HT-29 (cell line): Measurements from ENCODE around the gene SSRP1. TPM values are rescaled to one million over a fixed set of nuclear protein-coding genes. Genes with fewer than 3 reads are reported as not detected.

Experiments used
- DNase-seq: peaks from one replicate; pipeline ENCODE4 v3.0.0-alpha.2; 2015; ENCODE audit warnings: low spot score
- total RNA-seq: library from RNA; depleted of rRNA; stranded (reverse); fragments of >200 nt; shearing (Covaris generic); gene quantifications from 2 replicates; pipeline ENCODE4 v1.2.3, GENCODE V29; 2014

SSRP1 gene
- total RNA-seq, 1 experiment from 2014 or later, result 181 TPM

DNA sequence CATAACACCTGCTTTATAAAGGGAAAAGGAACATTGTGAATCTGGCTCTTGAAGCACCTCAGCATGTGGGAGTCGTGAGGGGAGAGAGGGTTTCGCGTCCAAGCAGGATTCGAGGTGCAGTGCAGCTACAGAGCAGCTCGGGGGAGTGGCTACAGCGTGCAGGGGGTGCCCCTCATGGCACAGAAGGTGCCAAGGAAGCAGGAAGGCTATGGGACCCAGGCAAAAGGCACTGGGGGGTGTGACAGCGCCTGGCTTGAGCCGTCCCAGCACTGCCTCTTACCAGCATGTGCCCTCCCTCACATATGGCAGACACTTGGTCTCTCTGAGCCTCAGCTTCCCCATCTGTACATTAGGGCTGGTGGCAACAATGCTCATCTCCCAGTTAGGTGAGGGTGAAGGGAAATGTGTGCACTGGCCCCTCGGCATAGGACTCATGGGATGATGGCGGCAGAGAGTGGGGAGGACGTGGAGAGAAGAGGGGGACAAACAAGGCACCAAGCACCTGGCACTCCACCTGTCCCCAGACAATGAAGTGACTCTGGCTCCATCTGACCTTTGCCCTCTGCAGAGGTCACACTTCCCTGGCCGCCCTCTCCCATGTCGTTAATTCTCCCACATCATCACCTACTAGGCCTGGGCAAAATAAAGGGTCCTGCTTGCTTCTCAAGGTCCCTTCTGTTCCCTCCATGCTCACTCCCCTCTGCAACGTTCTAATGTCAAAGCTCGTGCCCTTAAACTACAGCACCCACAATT lies 21.3 kb downstream of the SSRP1 start:
- no peak for DNase-seq

DNA sequence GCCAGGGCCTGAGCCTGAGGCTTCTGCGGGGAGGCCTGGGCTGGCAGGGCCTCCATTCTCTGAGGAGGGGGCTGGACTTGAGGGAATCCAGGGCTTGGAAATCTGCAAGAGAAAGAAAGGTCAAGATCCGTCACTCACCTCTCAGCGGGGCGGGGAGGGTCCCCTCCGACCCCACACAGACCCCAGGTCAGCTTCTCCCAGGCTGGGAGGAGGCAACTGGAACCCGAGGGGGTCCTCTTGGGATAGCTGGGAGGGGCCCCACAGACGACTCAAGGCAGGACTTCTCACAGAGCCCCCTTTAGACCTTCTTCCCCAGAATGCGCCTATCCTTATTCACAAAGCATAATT lies 21.9 kb downstream of the SSRP1 start:
- no peak for DNase-seq

DNA sequence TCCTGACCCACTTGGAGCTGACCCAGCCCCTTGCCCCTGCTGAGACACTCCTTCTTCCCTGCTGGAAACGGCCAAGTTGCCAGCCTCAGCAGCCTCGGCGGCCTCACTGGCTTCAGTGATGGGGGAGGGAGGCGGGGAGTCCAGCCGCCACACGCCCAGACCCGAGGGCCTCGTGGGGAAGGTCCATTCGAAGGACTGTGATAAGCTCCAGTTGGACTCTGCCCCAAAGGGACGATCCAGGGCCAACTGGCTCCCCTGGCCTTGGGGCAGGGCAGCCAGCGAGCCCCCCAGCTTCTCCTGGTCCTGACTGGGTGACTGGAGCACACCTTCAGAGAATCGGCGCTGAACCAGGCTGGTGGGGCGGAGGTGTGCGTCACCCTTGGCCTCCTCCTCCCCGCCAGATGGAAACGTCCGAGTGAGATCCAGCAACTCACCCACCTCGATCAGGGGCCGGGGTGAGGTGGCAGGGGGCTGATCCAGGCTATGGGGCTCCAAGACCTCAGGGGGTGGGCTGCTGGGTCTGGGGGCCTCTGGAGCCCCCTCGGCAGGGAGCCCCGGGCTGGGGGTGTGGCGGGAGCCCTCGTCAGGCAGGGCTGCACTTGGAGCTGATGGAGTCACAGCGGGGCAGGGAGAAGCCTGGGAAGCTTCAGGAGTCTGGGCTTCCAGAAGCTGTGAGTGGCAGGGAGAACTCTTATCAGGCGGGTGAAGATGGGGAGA lies 22.5 kb downstream of the SSRP1 start:
- DNase-seq, result no peak

DNA sequence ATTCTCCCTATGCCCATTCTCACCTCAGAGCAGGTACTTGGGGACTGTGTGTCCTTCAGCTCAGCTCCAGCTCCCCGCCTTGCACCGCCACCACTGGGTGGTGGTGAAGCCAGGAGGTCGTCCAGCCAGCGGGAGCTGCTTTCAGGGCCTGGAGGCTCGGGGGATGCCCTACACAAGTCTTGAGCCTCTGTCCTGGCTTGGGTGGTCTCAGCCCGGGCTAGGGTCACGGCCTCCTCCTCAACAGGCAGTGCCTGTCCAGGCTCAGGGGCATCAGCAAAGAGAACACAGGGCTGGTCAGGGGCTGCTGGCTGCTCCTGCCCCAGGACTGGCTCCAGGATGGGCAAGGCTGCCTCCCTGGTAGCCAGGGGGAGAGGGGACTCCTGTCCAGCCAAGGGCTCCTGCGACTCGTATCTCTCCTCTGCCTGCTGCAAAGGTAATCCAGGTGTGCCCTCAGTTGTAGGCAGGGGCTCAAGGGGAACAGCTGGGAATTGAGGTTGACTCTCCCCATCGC lies 23.1 kb downstream of the SSRP1 start:
- peak; percentile 36 for DNase-seq

DNA sequence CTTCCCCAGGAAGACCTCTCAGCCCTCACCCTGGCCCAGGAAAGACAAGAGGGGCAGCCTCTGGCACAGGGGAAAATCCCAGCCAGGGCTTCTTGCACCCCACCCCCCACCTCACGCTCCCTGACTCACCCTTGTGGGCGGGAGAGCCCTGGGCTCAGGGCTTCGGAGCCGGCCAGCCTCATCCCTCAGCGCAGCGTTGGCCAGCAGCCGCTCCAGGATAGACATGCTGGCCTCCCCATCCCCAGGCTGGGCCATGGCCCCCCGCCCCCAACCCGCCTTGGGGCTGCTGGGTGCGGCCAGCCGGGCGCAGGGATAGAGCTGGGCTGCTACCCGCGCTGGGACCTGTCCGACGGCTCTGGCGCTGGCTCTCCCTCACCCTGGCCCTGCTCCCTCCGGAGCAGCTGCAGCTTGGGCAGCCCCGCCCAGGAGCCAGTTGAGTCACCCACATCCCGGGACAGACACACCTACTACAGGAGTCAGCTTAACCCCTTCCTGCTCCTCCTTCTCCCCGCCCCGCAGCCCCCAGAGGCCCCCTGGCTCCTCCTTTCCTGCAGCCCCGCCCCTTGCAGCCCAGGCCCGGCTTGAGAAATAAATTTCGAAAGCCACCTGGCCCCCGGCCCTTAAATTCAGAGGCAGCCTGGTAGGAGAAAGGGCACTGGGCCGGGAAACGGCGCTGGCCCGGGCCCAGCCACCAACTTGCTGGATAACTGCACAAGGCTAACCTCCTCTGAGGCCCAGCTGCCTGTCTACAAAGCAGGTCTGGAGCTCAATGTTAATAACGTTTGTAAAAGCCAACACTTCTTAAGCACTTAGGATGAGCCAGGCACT lies 24.4 kb downstream of the SSRP1 start:
- peak; percentile 96 for DNase-seq

DNA sequence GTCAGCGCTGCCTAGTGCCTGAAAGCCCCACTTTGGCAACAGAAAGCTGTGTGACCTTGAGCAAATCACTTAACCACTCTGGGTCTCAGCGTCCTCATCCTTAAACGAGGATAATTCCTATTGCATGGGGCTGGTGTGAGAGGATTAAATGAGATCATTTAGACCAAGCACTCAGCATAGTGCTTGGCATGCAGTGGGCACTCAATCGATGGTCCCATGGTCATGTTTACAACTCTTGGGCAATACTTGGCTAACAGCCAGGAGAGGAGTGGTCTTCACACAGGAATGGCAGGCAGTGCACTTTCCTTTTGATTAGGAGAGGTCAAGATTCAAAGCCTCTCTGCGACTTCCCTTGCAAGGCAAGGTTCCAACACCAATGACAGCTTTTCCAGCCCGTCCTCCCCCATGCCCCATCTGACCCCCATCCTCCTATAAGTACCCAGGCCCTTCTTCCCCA lies 25.0 kb downstream of the SSRP1 start:
- peak; percentile 20 for DNase-seq

DNA sequence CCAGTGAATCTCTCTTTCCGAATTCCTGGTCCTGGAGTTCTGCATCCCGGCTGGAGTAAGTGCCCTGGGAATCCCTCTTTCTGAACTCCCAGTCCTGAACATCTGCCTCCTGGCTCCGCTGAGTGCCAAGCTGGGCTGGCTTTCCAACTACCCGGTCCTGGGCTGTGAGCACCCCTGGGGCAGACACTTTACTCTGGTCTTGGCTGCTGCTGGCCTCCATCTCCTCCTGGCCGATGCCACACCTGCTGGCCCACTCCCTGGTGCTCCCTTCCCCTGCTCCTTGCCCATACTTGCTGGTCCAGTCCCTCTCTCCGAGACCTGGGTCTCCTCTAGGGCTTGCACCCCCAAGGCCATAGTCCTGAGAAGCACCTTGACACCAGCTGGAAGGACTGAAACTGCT lies 25.6 kb downstream of the SSRP1 start:
- no peak for DNase-seq

DNA sequence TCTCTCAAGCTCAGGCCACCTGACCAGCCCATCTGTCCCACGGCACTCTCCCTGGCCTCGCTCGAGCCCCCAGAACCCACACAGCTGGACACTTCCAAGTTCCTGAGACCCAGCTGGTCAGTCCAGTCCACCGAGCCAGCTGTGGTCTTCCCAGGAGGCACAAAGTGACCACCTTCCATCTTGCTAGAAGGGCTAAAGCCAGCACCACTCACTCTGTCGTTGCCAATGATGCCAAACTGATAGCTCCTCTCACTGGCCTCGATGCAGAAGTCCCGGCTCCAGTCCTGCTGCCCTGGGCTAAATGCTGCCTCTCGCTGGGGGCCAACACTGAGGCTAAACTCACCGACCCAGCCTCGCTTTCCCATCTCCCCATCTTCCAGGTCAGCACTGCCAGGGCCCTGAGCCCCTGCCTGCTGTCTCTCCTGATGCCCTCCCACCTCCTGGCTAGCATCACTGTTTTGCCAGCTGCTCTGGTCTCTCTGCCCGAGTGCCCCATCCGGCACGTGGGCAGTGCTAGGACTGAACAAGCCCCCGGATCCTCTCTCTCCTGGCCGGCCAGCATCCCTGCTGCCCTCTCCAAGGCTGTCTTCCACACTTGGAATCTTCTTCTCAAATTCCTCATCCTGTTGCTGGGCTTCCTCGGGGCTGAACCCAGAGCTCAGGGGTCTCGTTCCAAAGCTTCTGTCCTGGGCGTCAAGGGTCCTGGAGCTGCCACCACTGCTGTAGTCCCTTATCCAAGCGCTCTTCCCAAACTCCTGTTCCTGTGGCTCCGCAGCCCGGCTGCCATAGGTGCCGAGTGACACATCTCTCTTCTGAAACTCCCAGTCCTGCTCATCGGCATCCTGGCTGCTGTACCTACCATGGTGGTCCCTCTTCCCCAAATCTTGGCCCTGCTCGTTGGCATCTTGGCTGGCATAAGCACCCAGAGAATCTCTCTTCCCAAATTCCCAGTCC lies 26.3 kb downstream of the SSRP1 start:
- DNase-seq, result no peak

DNA sequence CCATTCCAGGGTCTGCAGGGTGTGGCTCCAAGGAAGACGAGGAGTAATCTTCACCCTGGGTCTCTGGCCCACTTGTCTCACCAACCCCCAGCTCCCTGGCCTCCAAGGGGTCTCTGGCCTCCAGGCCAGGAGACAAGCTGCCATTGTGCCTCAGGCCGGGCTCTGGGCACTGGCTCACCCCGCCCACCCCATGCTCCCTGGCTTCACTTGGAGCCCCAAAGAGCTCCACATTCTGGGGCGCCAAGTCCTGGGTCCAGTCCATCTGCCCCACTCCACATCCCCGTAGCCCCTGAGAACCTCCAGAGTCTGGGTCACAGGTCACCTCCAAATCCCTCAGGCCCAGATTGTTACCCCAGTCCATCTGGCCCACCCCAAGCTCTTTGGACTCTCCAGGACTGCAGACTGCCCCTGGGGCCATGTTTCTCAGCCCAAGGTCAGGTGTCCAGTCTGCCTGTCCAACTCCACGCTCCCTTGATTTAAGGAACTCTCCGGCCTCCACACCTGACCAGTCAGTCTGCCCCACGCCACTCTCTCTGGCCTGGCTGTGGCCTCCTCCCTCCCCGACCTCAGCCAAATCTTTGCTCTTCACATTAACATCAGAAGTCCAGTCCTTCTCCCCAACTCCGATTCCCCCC lies 27.1 kb downstream of the SSRP1 start:
- no peak for DNase-seq

DNA sequence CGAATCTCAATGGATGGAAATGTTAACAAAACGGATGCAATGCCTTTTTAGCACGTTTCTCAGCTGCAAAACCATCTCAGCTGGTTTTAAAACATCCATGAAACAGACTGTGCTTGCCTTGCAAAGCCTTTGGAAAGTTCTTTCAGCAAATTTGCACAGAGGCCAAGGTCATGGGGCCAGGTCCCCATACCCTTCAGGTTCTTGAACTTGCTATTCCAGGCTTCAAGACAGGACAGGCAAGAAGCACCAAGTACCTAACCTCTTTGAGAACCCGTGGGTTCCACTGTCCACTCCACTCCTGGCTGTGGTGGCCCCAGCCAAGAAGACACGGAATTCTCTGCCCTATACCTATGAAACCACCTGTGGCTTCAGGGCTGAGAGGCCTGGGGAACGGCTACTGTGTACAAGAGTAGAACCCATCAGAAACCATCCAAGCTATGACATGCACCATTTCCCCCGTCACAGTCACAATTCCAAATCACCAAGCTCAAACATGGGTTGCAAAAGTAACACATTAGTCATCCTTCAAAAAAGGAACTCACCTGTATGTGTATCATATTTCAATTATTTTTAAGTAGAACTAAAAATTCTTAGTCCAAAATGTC lies 27.9 kb downstream of the SSRP1 start:
- no peak for DNase-seq

DNA sequence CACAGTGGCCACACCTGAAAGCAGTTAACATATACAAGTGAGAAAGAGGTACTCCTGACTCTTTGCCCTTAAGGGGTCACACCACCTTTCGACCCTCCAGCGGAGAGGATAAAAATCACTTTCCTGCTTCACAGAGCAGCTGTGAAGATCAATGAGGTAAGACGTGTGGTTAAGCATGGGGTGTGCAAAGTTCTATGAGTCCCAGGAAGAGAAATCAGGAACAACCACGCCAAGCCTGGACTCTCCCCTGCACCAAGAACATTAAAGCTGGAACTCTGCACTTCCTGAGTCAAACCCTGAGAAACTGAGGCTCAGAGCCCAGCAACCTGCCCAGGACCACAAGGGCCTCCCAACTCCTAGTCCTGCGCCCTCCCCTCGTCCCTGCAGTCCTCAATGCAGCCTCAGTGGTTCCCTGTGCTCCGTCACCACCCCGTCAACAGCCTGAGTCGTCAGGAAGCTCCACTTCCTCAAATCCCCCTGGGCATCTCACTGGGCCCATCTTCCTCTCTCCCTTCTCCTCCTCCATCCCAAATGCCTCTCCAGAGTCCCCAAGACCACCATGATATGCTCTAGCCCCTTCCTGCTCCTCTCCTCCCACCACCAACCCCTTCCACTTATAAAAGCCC lies 28.6 kb downstream of the SSRP1 start:
- DNase-seq, result no peak

DNA sequence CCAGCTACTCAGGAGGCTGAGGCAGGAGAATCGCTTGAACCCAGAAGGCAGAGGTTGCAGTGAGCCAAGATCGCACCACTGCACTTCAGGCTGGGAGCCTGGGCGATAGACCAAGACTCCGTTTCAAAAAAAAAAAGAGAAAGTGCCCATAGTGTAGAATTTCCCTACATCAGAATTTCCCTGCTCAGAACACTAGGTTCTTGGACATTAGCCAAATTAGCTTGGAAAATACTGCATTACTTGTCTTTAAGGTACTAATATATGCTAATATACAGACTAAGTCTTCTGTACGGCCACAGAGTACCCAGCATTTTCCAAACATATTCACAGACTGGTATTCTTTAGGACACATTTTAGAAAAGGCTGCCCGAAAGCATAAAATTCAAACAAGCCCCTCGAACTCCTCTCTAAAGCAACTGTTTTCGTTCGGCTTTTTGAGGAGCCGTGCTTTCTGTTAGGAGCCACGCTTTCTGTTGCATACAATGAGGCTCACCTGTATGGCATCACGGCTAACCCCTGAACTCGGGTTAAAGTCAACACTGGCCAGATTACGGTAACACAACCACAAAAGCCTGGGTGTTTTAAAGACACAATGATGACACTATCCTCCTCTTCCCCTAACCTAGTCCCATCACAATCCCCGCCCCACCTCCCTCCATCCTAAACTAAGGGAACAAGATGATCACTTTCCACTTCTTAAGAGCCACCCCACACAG lies 29.4 kb downstream of the SSRP1 start:
- no peak for DNase-seq

DNA sequence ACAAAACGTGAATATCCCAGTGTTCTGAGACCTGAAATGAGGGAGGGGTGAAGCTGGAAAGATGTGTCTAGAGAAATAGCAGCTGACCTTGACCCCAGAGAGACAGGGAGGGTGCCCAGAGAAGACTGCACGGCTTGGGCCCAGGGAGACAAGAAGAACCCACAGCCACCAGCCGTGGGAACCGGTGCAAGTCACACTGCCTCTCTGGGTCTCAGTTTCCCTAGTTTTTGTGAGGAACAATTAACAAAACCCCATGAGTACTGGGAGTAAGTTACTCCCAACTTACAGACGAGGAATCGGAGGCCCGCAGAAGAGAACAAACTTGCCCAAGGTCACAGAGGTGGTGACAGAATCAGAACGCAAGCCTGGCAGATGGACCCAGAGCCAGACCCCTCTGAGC lies 30.2 kb downstream of the SSRP1 start:
- DNase-seq, result no peak

DNA sequence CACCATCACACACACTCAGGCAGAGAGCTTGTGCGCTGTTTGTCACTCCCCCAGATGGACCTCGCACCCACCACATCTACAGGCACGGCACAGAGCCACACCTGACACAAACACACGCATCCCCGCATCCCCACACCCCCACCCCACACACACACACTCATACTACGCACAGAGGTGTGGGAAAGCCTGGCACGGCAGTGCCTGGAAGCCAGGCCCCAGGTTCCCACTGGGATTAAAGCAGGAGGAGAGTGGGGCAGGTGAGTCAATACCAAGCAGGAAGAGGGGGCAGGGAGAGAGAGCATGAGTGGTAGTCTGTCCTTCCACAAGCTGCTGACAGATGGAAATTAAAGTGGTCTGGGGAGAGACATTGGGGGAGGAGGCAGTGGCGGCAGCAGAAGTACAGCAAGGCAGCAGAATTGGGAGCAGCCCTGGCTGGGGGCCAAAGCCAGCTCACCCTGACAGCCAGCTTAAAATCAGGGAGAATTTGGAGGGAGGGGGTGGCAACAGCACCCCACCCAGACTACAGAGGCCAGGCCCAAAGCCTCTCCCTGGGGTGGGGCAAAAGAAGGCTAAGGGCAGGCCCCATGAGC lies 31.6 kb downstream of the SSRP1 start:
- DNase-seq, result no peak

DNA sequence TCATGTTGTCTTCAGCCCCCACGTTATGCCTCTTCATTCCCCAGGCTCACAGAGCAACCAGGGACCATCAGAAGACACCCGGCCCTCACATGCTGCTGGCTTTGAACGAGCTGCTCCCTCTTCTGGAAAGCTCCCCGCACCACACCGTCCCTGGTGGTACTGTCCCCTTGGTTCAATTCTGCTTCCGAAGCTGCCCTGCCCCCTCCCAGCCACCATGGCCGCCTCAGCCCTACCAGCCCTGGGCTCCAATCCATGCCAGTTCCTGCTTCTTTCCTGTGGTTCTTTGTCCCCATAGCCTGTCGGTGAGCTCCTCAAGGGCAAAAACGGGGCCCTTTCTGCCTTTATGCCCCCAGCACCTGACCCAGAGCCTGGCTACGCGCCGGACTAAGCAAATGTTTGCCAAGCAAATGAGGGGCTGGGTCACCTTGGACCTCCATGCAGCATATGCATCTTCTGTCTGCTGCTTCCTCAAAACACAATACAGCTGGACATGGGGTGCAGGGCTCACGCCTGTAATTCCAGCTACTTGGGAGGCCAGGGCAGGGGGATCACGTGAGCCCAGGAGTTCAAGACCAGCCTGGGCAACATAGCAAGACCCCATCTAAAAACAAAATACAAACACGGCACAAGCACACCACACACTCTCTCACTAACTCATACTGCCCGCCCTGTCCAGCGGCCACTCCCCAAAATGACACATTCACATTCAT lies 32.3 kb downstream of the SSRP1 start:
- no peak for DNase-seq

DNA sequence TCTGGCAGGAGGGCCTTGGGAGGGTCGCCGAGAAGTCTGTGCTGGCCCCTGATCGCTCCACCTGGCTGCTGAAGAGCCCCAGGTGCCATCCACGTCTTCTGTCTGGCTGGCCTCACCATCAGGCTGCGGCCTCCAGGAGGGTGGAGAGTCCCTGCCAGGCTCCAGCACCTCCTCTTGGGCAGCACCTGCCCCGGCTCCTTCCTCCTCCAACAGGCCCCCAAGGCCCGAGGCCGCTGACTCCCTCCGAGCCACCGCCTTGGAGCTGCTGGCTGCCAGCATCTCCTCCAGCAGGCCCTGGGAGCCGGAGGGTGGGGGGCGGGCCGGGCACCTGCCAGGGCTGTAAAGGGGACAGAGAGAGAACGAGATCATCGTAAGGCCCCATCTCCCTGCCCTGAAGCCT lies 33.2 kb downstream of the SSRP1 start:
- DNase-seq, result no peak

DNA sequence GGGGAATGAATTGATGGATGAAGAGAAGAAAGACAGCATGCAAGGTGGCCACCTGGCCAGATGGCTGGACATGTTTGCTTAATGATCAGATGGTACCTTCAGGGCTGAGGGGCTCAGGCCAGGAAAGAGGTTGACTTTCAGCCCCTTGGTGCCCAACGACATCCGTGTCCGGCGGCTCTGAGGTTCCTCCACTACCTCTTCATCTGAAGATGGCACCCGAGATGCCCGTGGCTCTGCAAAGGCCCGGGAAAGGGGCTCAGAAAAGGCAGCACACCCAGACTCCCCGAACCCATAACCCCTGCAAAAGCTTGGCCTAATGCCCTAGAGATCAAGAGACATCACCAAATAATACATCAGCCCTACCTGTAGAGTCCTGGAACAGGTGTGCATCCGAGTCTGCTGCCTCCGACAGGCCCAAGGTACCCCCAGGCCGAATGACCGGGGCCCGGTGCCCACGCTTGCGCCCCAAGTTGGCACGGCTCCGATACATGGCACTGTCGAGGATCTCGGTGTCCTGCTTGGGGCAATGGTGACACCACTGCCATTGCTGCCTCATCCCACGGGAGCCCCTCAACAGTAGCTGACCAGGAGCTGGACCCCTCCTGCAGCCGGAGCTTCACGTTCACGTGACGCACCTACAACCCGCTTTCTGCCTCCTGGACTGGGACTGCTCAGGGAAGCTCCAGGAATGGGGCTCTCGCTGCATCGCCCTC lies 33.8 kb downstream of the SSRP1 start:
- DNase-seq, result no peak
